Skeletal muscle tissue (tissue), 4 donors: ENCODE measurements around the gene ATP10D. TPM values are rescaled to one million over a fixed set of nuclear protein-coding genes. Genes with fewer than 3 reads are reported as not detected.

Source experiments
- H3K27ac ChIP-seq: one replicate; pipeline ENCODE4 v1.7.0; 2013; ENCODE audit warnings: mild to moderate bottlenecking, low read depth, low read length, inconsistent platforms
- H3K27me3 ChIP-seq, 3 donors: one replicate each; pipeline ENCODE4 v1.7.0; 2013; ENCODE audit warnings: low read length in 3 of 3; ENCODE audit not compliant: control insufficient read depth in 3 of 3, insufficient read depth in 3 of 3
- H3K36me3 ChIP-seq, 3 donors: one replicate each; pipeline ENCODE4 v1.7.0; 2013; ENCODE audit warnings: low read length in 3 of 3; ENCODE audit not compliant: control insufficient read depth in 3 of 3, insufficient read depth in 3 of 3
- H3K4me1 ChIP-seq, 3 donors: one replicate each; pipeline ENCODE4 v1.7.0; 2013; ENCODE audit warnings: low read length in 3 of 3, mild to moderate bottlenecking in 3 of 3; ENCODE audit not compliant: control insufficient read depth in 3 of 3, insufficient read depth in 3 of 3
- H3K4me3 ChIP-seq, 3 donors: one replicate each; pipeline ENCODE4 v1.7.0; 2013; ENCODE audit warnings: low read length in 3 of 3
- H3K9ac ChIP-seq, 3 donors: one replicate each; pipeline ENCODE4 v1.7.0; 2013; ENCODE audit warnings: low read length in 3 of 3, mild to moderate bottlenecking in 3 of 3, moderate library complexity in 2 of 3, low read depth in 1 of 3
- H3K9me3 ChIP-seq, 3 donors: one replicate each; pipeline ENCODE4 v1.7.0; 2013; ENCODE audit warnings: low read length in 3 of 3; ENCODE audit not compliant: control insufficient read depth in 3 of 3
- total RNA-seq: library from RNA; depleted of rRNA; stranded (reverse); fragments of >200 nt; gene quantifications from one replicate; pipeline ENCODE4 v1.2.3, GENCODE V29; 2014
- donor health status: Osteomylitis.

Gene ATP10D
- total RNA-seq, 1 donor from 2014 or later = 18.8 TPM

DNA sequence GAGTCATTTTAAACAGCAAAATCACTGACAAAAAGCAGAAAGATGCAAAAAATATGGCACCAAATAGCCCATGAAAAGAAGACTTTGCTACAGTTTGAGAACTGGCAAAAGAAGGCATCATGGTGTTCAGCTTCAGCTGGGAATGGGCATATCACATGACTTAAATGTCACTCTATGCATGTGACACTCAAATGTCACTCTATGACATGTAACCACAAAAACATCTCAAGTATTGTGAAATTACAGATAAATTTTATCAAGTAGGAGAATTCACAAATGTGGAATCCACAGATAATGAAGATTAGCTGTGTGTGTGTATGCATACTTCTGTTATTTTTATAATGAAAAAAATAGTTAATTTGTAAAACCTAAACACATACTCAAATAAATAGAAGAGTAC lies 81.9 kb downstream of the ATP10D start:
- Histone ChIP-seq H3K36me3 (peaks cover 5 to 16% (median 9%) of the 10 kb centered on the region in 3 donors), H3K9ac (no peak overlapping the region), H3K27ac (no peak overlapping the region), H3K9me3 (no peaks in the 10 kb centered on the region), H3K27me3 (no peaks in the 10 kb centered on the region), H3K4me1 (no peaks in the 10 kb centered on the region), H3K4me3 (no peak overlapping the region)

DNA sequence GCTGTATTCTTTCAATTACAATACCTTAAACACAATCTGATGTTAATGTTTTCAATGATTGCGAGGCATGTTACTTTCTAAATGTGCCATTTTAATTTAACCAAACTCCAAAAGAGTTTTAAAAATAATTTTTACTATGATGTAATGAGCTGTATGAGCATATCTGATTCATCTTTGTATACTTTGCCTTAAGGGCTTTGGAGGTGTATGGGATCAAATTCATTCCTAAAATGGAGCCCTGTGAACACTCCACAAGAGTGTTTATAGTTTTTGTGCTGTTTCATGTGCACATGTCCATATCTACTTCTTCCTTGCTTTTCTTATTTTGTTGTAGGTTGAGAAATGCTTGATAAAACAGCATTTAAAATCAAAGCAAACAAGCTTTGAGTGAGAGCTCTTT lies 82.4 kb downstream of the ATP10D start:
- H3K4me3 ChIP-seq = no peak overlapping the region
- no peak overlapping the region for H3K9ac ChIP-seq
- H3K27me3 ChIP-seq = no peaks in the 10 kb centered on the region
- no peaks in the 10 kb centered on the region for H3K4me1 ChIP-seq
- H3K27ac ChIP-seq = no peak overlapping the region
- H3K9me3 ChIP-seq = no peaks in the 10 kb centered on the region
- H3K36me3 ChIP-seq = peaks cover 5 to 19% (median 11%) of the 10 kb centered on the region in 3 donors

DNA sequence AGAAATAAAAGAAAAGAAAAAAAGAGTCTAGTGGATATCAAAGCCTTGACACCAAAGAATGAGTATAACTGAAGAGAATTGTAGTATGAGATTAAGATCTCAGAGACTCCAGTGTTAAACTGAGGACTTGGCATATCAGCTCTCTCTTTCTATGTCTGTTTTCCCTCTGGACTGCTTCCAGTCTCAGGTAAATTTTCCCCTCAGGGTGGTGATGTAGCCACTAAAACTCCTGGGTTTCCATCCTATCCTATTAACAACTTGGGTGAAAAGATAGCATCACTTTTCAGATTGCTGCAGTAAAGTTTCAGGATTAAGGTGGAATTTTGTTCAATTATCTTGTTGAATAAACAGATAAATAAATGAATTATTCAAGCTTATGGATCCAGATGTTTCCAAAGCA lies 85.7 kb downstream of the ATP10D start:
- Histone ChIP-seq H3K27me3 (no peaks in the 10 kb centered on the region), H3K9ac (no peak overlapping the region), H3K36me3 (peaks cover 5 to 21% (median 13%) of the 10 kb centered on the region in 3 donors), H3K4me3 (no peak overlapping the region), H3K9me3 (no peaks in the 10 kb centered on the region), H3K27ac (no peak overlapping the region), H3K4me1 (no peaks in the 10 kb centered on the region)

DNA sequence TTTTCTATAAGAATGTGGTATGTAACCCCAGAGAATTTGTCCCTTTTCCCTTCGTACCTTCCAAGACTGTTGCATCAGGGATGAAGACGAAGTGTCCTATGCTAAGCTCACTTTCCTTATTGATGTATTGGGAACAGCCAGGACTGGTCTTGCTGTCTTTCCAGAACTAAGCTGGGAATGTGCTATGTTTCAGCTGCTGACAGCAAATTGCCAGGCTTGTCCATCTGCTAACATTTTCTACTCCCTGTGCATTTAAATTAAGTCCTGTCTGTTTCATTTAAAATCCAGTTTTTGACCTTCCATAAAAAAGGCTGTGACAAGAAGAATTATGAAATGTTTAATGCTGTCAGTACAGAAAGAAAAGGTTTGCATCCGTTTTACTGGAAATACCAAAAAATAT lies 87.9 kb downstream of the ATP10D start:
- H3K9ac ChIP-seq = no peak overlapping the region
- no peak overlapping the region for H3K27ac ChIP-seq
- H3K36me3 ChIP-seq = peaks cover 5 to 25% (median 13%) of the 10 kb centered on the region in 3 donors
- H3K4me3 ChIP-seq = no peak overlapping the region
- H3K27me3 ChIP-seq = no peaks in the 10 kb centered on the region
- H3K4me1 ChIP-seq = no peaks in the 10 kb centered on the region
- no peaks in the 10 kb centered on the region for H3K9me3 ChIP-seq

DNA sequence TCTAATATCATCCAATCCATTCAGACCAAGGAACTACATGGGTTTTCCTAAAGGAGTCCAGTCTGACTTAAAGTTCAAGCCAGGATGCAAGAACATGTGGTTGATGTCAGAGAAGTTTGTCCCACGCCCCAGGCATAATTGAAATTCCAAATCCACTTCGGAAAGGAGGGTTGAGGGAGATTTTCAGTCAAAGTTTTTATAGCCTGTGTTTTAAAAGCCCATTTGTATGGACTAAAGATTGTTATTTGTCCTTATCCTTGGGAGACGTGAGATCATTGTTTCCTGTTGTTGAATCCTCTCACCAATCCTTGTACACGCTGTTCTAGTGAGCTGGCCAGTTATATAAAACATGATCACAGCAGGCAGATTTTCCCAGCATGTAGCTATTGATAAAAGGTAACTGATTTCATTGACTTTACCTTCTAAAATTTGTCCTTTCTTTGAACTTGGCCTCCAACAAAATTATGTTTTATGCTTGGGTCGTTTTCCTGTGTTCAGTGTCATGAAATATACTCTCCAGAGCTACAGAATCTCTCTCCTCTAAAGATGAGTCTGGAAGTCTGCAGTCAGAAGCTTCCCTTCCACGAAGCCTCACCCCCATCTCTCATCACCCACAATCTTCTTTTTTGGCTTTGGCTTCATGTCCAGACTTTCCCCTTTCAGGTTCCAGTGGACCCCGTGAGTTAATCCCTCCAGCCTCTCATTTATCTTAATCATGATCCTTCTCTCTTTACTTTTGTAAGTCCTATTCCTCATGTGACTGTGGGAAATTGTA lies 92.9 kb downstream of the ATP10D start:
- H3K27ac ChIP-seq = no peak overlapping the region
- H3K4me3 ChIP-seq = no peak overlapping the region
- peaks cover 0 to 26% (median 7%) of the 10 kb centered on the region in 3 donors for H3K36me3 ChIP-seq
- no peak overlapping the region for H3K9ac ChIP-seq
- H3K4me1 ChIP-seq = no peaks in the 10 kb centered on the region
- H3K27me3 ChIP-seq = no peaks in the 10 kb centered on the region
- H3K9me3 ChIP-seq = no peaks in the 10 kb centered on the region

DNA sequence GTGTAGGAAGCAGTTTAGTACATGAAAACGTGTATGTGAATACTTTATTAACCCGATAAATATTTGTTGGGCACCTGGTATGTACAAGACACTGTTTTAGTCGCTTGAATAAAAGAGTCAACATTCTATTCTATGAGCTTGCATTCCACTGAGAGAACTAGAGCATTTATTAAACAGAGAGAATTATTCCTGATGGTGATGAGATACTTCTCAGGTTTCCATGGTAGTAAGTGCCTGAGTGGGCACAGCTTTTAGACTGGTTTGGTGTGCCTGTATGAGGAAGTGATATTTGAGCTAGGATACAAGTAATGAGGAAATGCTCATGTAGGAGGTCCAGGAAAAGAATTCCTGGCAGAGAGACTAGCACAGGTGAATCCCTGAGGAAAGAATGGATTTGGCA lies 94.2 kb downstream of the ATP10D start:
- Histone ChIP-seq H3K27ac (no peak overlapping the region), H3K4me1 (no peaks in the 10 kb centered on the region), H3K4me3 (no peak overlapping the region), H3K9ac (no peak overlapping the region), H3K36me3 (peaks cover 0 to 27% (median 7%) of the 10 kb centered on the region in 3 donors), H3K9me3 (no peaks in the 10 kb centered on the region), H3K27me3 (no peaks in the 10 kb centered on the region)

DNA sequence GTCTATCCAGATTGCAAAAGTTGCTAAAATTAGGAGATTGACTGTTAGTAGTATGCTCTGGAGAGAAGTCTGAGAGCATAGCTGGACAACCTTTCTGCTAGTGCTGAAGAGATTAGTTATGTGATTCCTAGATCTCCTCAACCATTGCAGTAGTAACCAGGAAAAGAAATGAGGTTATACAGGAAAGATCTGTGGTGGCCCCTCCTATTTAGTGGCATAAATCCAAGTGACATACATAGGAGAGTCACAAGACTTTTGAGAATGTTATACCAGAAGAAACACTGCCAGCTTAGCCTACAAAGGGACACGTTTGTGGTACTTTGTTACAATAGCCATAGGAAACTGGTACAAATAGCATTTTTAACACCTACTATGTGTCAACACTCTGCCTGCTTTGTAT lies 105.2 kb downstream of the ATP10D start:
- H3K36me3 ChIP-seq = peaks cover 3 to 41% (median 24%) of the 10 kb centered on the region in 3 donors
- H3K27me3 ChIP-seq = no peaks in the 10 kb centered on the region
- H3K4me1 ChIP-seq = no peaks in the 10 kb centered on the region
- H3K27ac ChIP-seq = no peak overlapping the region
- no peak overlapping the region for H3K4me3 ChIP-seq
- peaks cover 0 to 8% (median 3%) of the 10 kb centered on the region in 3 donors for H3K9me3 ChIP-seq
- H3K9ac ChIP-seq = no peak overlapping the region

DNA sequence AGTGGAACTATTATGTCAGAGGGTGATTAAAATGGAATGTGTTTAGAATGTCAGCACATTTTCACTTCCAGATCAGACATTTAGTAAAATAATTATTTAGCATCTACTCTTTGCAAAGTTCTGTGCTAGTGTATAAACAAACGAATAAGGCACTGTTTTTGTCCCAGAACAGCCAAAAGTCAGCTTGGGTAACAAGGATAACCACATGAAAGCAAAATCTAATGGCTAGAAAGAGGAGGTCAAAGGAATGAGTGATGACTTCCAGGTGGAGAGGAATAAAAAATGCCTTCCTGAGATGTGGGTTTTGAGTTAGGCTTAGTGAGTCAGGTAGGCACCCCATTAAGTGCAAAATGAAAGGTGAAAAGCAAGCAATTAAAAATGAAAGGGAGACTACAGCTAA lies 112.6 kb downstream of the ATP10D start:
- no peak overlapping the region for H3K27ac ChIP-seq
- no peak overlapping the region for H3K4me3 ChIP-seq
- H3K27me3 ChIP-seq = no peaks in the 10 kb centered on the region
- H3K9me3 ChIP-seq = no peaks in the 10 kb centered on the region
- no peaks in the 10 kb centered on the region for H3K4me1 ChIP-seq
- H3K36me3 ChIP-seq = no peaks in the 10 kb centered on the region
- no peak overlapping the region for H3K9ac ChIP-seq

DNA sequence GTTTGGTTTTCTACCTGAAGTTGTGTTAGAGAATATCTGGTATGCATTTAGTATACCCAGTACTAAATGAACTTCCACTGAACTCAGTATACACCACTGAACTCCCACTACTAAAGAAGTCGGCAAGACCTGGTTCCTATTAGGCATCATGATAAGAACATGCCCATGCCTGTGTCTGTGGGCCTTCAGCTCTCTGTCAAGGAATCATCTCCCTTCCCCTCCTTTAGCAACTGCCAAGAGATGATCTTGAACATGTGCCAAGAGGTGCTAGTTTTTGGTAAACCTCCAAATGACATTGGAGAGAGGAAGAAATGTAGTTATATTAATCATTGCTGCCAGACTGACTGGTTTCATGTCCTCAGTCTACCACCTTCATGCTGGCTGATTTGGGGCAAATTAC lies 113.2 kb downstream of the ATP10D start:
- no peaks in the 10 kb centered on the region for H3K36me3 ChIP-seq
- H3K4me1 ChIP-seq = no peaks in the 10 kb centered on the region
- no peak overlapping the region for H3K9ac ChIP-seq
- no peaks in the 10 kb centered on the region for H3K9me3 ChIP-seq
- H3K27me3 ChIP-seq = no peaks in the 10 kb centered on the region
- no peak overlapping the region for H3K27ac ChIP-seq
- H3K4me3 ChIP-seq = no peak overlapping the region

DNA sequence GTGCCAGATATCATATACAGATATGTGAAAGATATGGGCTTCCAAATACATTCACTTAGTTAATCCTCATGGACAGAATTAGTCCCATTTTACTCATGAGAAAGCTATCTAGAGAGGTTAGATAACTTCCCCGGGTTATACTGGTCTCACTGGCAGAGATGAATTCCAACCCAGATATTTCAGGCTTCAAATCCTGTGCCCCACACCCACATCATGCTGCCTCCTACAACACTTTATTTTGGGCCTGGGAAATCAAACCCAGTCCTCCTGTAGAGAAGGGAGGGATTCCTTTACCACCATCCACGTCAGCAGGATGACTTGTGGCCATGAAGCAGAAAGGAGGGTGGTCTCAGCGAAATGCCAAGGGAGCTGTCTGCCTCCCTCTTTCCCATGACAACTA lies 113.8 kb downstream of the ATP10D start:
- Histone ChIP-seq H3K27me3 (no peaks in the 10 kb centered on the region), H3K9ac (no peak overlapping the region), H3K36me3 (no peaks in the 10 kb centered on the region), H3K27ac (no peak overlapping the region), H3K9me3 (no peaks in the 10 kb centered on the region), H3K4me3 (no peak overlapping the region), H3K4me1 (no peaks in the 10 kb centered on the region)
